GF-D8 (cell line): ENCODE results near the gene PRR23A.
"Not testable (repeated sequence)": the region's sequence is repeated elsewhere in the genome, so short reads cannot be mapped to it uniquely, and the experiment has no call there.

ENCODE experiments used
- DNase-seq: peaks from one replicate; lab custom pipeline; 2025; lab: John Stamatoyannopoulos, UW

Gene PRR23A

DNA sequence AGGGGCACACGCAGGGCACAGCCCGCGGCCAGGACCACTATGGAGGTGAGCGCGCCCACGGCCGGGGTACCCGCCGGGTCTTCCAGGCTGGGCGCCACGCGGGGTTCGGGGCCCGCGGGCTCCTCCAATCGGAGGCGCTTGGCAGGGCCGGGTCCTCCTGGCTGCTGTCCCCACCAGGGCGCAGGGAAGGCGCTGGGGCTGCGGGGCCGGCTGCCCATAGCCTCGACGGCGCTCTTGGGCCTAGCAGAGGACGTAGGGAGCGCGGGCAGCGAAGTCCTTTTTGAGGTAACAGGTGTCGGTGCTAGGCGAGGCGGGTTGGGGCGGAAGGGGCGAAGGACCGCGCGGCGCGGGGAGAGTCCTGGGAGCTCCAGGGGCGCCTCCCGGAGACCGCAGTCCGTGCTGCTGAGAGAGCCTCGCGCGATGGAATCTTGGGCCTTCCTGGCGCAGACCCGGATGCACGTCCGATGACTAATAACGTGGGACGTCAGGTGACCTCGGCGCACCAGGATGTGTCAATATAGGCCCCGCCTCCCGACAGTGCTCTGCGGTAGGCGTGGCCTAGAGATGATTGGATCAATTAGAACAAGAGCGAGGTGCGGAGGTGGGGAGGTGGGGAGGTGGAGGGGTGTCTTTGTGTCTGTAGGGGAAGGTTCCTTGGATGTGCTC lies at the start of gene PRR23A:
Gene PRR23A, minus strand, starts transcription at position 218 of the 666 bp plus-strand sequence. Its CDS starts 0 bp downstream, at position 218.
- DNase-seq: no peak

DNA sequence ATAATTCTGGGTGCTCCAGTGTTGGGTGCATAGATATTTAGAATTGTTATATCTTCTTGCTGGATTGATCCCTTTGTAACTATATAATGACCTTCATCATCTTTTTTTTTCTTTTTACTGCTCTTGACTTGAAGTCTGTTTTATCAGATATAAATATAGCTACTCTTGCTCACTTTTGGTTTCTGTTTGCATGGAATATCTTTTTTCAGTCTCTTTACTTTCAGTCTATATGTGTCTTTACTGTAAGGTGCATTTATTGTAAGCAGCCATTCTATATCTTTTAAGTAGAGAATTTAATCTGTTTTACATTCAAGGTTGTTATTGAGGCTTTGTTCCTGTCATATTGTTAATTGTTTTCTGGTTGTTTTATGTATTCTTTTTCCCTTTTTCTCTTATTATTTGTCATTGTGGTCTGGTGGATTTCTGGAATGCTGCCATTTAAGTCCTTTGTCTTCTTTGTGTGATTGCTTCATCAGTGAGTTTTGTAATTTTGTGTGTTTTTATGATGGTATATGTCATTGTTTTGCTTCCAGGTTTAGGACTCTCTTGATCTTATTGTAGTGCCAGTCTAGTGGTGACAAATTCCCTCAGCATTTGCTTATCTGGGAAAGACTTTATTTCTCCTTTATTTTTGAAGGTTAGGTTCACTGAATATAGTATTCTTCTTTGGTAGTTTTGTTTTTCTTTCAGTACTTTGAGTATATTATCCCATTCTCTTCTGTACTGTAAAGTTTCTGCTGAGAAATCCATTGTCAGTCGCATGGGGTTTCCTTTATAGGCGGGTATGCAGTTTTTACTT lies 46.9 kb upstream of the PRR23A start:
- no peak for DNase-seq

DNA sequence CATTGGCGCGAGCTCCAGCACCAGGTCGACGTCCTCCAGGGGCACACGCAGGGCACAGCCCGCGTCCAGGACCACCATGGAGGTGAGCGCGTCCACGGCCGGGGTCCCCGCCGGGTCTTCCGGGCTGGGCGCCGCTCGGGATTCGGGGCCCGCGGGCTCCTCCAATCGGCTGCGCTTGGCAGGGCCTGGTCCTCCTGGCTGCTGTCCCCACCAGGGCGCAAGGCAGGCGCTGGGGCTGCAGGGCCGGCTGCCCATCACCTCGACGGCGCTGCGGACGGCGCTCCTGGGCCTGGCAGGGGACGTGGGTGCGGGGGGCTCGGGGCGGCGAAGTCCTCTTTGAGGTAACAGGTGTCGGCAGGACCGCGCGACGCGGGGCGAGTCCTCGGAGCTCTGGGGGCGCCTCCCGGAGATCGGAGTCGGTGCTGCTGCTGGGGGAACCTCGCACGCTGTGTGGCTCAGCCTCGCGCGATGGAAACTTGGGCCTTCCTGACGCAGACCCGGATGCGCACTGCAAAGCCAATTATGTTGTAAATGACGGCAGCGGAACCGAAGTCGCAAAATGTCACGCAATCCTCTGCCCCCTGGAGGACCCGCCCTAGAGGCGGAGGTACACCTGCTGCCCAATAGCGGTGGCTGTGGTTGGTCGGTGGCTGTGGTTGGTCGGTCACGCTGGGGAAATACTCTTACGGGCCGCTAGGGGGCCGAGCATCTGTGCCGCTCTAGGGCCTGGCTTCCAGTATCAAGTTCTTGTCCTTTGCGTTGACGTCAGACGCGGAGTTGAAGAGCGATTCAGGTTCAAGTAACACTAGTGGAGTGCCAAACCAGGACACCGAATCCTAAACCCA lies 38.5 kb upstream of the PRR23A start, which contains the start of gene PRR23C:
Gene PRR23C, minus strand, starts transcription at position 527 of the 845 bp plus-strand sequence. Its CDS starts 272 bp downstream, at position 255.
- no peak for DNase-seq

DNA sequence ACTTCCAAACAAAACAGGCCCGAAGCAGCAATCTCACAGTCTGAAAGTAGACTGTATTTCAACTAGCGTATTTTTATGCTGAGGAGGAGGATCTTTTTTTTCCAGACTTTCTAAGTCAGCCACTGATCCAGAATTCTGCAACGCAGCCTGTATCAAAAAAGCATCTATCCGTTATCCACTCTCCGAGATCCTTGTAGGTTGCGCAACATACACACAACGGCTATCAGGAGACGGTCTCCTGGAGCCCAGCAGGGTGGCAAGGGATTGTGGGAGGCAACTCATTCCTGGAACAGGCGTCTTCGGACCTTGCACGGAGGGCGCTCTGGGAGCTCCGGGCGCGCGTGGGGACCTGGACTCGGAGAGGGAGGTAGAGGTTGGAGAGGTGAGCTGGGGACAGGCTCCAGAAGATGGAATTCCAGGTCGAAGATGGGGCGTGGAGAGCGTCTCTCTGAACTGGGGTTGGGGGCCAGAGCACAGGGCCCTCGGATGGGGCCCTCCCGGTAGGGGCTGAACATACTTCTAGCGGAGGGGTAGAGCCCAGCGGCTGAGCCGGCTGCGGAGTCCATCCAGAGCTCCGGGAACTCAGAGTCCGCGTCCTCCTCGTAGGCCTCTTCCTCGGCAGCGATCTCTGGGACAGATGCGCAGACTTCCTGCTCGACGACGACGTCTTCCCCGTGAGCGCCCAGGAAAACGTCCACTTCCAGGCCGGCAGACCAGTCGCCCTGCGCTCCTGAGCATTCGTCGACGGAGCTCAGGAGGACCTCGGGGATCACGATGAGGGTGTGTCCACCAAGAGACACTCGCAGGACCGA lies 37.7 kb upstream of the PRR23A start:
- DNase-seq: no peak

- no peak for DNase-seq
These were observed 31.4 kb upstream of the PRR23A start for GRCh38 chr3:139037478-139037877.

DNA sequence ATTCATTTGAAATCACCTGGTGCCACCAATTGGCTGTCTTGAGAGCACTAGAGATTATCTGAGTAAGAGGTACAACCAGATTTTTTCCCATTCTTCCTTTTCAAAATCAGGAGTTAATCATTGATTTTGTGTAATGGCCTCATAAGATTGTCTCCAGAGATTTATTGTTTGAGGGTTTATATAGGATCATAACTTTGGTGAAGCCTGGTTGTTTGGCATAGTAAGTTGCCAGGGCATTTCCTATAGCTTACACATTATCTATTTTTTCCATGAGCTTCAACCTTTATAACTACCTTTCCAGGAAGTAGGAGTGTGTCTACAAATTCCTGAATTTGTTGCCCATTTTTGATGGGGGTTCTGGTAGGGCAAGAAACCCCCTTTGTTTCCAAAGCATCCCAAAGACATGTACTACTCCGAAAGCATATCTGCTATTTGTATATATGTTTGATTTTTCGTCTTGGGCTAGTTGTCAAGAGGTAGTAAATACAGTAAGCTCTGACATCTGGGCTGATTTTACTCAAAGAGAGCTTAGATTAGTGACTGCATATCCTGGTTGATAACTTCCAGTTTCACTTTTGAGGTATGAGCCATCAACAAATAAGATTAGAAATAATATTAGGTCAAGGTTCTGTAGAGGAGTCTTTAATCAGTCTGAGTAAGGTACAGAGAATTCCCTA lies 26.4 kb upstream of the PRR23A start:
- no peak for DNase-seq

GRCh38 chr3:139030576-139030975 lies 24.5 kb upstream of the PRR23A start:
- not testable (repeated sequence) for DNase-seq

- DNase-seq: no peak
These were observed 18.9 kb upstream of the PRR23A start for GRCh38 chr3:139024968-139025367.

- no peak for DNase-seq
These were observed 14.8 kb upstream of the PRR23A start, which contains the start of gene PRR23B for GRCh38 chr3:139020868-139021234. PRR23B (minus strand) TSS chr3:139020926; CDS start chr3:139020661, 265 bp downstream.

DNA sequence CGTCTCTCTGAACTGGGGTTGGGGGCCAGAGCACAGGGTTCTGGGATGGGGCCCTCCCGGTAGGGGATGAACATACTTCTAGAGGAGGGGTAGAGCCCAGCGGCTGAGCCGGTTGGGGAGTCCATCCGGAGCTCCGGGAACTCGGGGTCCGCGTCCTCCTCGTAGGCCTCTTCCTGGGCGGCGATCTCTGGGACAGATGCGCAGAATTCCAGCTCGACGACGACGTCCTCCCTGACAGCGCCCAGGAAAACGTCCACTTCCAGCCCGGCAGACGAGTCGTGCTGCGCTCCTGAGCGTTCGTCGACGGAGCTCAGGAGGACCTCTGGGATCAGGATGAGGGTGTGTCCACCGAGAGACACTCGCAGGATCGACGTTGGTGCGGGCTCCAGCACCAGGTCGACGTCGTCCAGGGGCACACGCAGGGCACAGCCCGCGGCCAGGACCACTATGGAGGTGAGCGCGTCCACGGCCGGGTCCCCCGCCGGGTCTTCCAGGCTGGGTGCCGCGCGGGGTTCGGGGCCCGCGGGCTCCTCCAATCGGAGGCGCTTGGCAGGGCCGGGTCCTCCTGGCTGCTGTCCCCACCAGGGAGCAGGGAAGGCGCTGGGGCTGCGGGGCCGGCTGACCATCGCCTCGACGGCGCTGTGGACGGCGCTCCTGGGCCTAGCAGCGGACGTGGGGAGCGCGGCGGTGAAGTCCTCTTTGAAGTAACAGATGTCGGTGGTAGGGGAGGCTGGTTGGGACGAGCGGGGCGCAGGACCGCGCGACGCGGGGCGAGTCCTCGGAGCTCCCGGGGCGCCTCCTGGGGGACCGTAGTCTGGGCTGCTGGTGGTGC lies 14.2 kb upstream of the PRR23A start:
- DNase-seq: no peak

DNA sequence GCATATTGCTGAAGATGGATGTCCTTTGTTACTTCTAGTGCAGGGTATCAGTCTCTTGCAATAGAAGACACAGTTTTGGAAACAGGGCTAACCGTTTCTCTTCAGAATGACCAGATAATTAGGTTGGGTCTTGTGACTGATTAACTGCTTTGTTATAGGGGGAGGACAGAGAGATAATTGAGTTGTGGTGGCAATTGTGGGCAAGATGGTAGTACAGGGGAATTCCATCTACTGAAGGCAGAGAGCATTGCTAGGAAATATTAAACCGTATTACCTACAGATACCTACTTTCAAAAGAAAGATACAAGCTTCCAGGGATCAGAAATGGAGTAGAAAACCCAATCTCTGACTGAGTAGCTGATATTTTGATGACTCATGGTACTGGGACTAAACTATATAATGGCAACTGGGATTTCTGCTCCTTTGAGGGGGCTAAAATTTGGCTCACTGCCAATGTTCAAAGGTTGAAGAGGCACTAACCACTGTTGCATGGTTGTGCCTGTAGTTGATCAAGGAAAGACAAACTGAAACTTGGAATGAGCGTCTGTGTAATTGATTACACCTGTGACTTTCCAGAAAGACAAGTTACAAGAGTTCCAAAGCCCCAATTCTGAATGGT lies 10.5 kb upstream of the PRR23A start:
- no peak for DNase-seq

DNA sequence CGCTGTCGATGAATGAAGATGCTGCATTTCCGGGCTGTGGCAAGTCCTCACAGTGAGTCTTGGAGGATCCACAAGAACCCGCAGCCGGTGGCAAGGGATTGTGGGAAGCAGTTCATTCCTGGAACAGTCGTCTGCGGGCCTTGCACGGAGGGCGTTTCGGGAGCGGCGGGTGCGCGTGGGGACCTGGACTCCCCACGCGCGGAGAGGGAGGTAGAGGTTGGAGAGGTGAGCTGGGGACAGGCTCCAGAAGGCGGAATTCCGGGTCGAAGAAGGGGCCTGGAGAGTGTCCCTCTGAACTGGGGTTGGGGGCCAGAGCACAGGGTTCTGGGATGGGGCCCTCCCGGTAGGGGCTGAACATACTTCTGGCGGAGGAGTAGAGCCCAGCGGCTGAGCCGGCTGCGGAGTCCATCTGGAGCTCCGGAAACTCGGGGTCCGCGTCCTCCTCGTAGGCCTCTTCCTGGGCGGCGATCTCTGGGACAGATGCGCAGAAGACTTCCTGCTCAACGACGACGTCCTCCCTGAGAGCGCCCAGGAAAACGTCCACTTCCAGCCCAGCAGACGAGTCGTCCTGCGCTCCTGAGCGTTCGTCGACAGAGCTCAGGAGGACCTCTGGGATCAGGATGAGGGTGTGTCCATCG lies 593 bp downstream of the PRR23A start:
- no peak for DNase-seq

- no peak for DNase-seq
These were observed 10.4 kb downstream of the PRR23A start for GRCh38 chr3:138995706-138996105.

DNA sequence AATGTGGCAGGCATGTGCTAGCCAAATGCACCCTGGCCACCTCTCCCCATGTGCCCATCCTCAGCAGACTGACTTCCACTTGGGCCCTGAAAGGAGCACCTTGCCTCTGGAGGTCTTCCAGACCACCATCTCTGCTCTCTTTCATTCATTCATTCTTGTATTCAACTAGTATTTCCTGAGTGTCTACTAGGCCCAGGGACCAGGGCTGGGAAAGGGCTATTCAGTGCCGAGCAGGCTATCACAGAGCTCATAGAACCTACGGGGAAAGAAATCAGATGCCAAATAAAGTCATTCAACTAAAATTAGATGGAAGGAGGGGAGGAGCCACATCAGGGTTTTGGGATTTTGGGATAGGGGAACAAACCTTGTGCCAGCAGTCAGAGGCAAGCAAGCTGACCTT lies 18.9 kb downstream of the PRR23A start:
- DNase-seq: no peak

- no peak for DNase-seq
These were observed 20.1 kb downstream of the PRR23A start for GRCh38 chr3:138985932-138986331.

GRCh38 chr3:138984816-138985215 lies 21.3 kb downstream of the PRR23A start:
- DNase-seq: no peak

DNA sequence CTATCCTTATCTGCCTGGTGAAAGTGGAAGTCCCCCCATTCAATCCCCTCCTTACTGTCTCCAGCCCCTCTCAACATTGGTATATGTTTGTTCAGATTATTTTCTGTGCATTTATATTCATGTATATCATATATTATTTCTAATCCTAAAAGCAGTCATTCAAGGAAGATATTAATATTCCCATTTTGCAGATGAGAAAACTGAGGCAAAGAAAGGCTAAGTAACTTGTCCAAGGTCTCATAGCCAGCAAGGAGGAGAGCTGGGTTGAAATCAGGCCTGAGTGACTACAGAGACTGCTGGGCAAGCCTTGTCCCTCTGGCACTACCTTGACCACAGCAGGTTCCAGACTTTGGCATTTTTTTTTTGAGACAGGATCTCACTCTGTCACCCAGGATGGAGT lies 30.0 kb downstream of the PRR23A start:
- DNase-seq: no peak

GRCh38 chr3:138975351-138975750 lies 30.7 kb downstream of the PRR23A start:
- no peak for DNase-seq

DNA sequence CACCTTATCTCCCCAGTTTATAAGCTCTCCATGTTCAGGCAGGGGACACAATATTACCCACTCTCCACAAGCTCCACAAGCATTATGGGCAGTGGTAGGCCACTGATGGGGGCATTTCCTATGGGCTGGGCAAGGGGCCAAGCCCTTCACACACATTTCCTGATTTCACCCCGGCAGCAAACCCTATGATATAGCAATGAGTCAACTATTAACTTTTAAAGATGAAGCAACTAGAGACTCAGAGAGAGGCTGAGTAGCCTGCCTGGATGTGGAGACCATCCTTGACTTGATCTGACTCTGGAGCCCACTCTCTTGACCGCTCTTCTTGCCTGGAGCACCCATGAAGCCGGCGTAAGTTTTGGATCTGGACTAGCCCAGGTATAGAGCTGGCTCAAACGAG lies 31.6 kb downstream of the PRR23A start:
- DNase-seq: no peak
